Rectal smooth muscle tissue (tissue), 1 donor: ENCODE measurements around the gene MAP2K2.

ENCODE experiments used
- H3K27ac ChIP-seq: one replicate; pipeline ENCODE4 v1.7.0; 2013; ENCODE audit warnings: low read depth, low read length, inconsistent platforms
- H3K27me3 ChIP-seq: one replicate; pipeline ENCODE4 v1.7.0; 2013; ENCODE audit warnings: low read length; ENCODE audit not compliant: control insufficient read depth, insufficient read depth
- H3K36me3 ChIP-seq: one replicate; pipeline ENCODE4 v1.7.0; 2013; ENCODE audit warnings: low read length; ENCODE audit not compliant: control insufficient read depth, insufficient read depth
- H3K4me1 ChIP-seq: one replicate; pipeline ENCODE4 v1.7.0; 2013; ENCODE audit warnings: low read length; ENCODE audit not compliant: control insufficient read depth, insufficient read depth
- H3K4me3 ChIP-seq: one replicate; pipeline ENCODE4 v1.7.0; 2013; ENCODE audit warnings: low read length
- H3K9ac ChIP-seq: one replicate; pipeline ENCODE4 v1.7.0; 2013; ENCODE audit warnings: low read length

Gene MAP2K2

DNA sequence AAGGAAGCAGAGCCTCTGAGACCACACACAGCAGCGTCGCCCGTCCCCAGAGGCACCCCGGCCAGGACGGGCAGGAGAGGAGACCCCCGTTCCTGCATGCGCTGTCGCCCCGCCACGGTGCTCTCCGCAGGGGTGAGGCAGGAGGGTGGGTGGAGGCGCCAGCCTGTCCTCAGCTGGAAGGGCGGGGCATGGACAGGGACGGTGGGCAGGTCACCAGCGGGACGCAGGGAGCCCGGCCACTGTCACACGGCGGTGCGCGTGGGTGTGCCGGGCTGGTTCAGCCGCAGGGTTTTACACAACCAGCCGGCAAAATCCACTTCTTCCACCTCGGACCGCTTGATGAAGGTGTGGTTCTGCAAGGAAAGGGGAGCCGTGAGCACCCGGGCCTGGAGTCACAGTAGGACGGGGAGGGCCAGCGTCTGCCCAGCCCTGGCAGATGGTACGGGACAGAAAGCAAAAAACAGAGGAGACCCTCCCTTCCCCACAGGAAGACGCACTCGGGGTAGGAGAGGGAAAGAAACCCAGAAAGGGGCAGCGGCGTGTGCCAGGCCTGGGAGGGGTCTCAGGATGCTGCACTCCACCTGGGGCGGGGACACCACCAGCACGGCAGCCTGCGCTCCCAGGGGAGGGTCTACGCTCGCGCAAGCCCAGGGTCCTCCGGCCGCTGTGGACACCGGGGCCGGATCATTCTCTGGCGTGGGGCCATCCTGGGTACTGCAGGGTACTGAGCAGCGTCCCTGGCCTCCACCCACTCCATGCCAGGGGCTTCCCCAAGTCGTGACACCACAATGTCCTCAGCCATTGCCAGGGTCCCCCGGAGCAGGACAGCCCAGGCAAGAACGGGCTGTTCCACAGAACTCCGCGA is 33.3 kb downstream of the MAP2K2 start:
- Histone ChIP-seq H3K27ac (no peak overlapping the region), H3K9ac (no peak overlapping the region), H3K4me3 (no peak overlapping the region), H3K4me1 (no peaks in the 10 kb centered on the region), H3K27me3 (no peaks in the 10 kb centered on the region), H3K36me3 (peaks cover 15% of the 10 kb centered on the region)

GRCh38 chr19:4089946-4090345 is 34.0 kb downstream of the MAP2K2 start:
- Histone ChIP-seq H3K36me3 (peaks cover 14% of the 10 kb centered on the region), H3K9ac (no peak overlapping the region), H3K4me3 (no peak overlapping the region), H3K27ac (no peak overlapping the region), H3K27me3 (no peaks in the 10 kb centered on the region), H3K4me1 (no peaks in the 10 kb centered on the region)

- no peak overlapping the region for H3K4me3 ChIP-seq
- no peak overlapping the region for H3K27ac ChIP-seq
- no peaks in the 10 kb centered on the region for H3K27me3 ChIP-seq
- no peaks in the 10 kb centered on the region for H3K4me1 ChIP-seq
- no peak overlapping the region for H3K9ac ChIP-seq
- H3K36me3 ChIP-seq: peaks cover 11% of the 10 kb centered on the region
Observed at GRCh38 chr19:4089400-4089908, 34.5 kb downstream of the MAP2K2 start.

DNA sequence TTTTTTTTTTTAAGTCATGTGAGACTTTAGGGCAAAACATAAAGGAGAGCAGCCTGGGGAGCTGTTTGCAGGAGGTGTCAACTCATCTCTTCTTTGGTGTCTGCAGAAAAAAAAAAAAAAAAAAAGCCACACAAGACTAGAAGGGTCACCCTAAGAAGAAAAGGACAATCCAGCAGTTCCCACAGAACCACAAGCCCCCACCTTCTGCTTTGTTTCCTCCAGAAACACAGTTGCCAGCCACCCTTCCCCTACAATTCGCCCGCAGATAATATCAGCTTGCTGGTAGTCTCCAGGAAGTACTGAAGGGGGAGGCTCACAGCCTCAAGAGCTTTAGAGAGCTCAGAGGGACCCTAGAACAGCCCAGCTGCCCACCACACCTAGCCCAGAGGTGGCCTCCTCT is 34.9 kb downstream of the MAP2K2 start:
- Histone ChIP-seq H3K27ac (no peak overlapping the region), H3K27me3 (no peaks in the 10 kb centered on the region), H3K4me3 (no peak overlapping the region), H3K4me1 (no peaks in the 10 kb centered on the region), H3K9ac (no peak overlapping the region), H3K36me3 (peaks cover 11% of the 10 kb centered on the region)

DNA sequence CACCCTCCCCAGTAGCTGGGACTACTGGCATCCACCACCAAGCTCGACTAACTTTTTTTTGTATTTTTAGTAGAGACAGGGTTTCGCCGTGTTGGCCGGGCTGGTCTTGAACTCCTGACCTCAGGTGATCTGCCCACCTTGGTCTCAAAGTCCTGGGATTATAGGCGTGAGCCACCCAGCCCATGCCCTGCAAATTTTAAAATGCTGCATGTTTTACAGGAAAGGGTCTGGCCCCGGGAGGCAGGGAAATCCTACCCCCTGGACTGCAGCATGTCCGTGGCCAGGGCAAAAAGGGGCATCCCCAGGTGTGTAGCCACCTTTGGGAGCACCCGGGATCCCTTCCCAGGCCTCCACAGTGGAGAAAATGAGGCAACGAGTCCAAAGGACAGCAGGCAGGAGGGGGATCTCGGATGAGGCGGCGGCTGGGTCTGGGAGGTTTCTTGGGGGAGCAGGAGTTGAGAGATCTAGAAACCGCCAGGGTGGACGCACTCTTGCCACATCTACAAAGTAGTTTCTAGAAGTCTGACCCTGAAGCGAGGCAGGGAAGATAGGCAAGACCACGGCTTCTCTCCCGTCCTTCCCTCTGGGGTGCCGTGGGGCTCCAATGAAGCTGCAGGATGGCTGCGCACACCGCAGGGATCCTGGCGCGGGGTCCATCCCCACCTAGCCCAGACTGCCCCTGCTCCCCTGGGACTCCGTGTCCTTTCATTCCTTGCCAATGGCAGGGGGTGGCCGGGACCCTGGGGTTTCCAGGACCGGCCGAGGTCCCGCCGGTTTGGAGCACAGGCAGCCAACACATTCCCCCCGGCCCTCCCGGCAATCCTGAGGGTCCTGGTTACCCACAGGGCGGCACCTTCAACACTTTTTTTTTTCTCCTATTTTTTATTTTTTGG is 35.9 kb downstream of the MAP2K2 start:
- H3K4me3 ChIP-seq: no peak overlapping the region
- no peak overlapping the region for H3K9ac ChIP-seq
- no peak overlapping the region for H3K27ac ChIP-seq
- no peaks in the 10 kb centered on the region for H3K27me3 ChIP-seq
- peaks cover 11% of the 10 kb centered on the region for H3K36me3 ChIP-seq
- no peaks in the 10 kb centered on the region for H3K4me1 ChIP-seq

DNA sequence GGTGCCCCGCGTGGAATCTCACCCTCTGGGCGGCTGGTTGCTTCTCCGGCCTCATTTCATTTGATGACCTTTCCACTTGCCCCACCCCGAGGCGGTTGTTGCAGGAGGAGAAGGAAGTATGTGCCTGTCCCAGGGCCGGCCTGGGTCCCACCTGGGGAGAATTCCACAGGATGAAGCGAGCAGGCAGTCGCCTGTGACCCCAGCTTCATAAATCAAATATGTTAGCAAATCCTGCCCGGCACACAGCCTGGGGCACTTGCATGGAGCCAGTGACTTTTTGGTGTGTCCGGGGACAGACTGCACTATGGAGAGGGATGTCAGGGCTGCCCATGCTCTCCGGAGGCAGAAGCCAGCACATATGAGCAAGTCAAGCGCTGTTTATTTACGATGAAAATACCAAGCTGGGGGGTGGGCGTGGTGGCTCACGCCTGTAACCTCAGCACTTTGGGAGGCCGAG is 37.5 kb downstream of the MAP2K2 start:
- H3K27ac ChIP-seq: no peak overlapping the region
- no peaks in the 10 kb centered on the region for H3K4me1 ChIP-seq
- H3K9ac ChIP-seq: no peak overlapping the region
- peaks cover 8% of the 10 kb centered on the region for H3K36me3 ChIP-seq
- H3K27me3 ChIP-seq: no peaks in the 10 kb centered on the region
- no peak overlapping the region for H3K4me3 ChIP-seq

- H3K4me3 ChIP-seq: peak overlapping the region; percentile 41
- H3K4me1 ChIP-seq: no peaks in the 10 kb centered on the region
- H3K27me3 ChIP-seq: no peaks in the 10 kb centered on the region
- H3K9ac ChIP-seq: no peak overlapping the region
- H3K36me3 ChIP-seq: peaks cover 5% of the 10 kb centered on the region
- no peak overlapping the region for H3K27ac ChIP-seq
Observed at GRCh38 chr19:4084547-4084877, 39.4 kb downstream of the MAP2K2 start.

DNA sequence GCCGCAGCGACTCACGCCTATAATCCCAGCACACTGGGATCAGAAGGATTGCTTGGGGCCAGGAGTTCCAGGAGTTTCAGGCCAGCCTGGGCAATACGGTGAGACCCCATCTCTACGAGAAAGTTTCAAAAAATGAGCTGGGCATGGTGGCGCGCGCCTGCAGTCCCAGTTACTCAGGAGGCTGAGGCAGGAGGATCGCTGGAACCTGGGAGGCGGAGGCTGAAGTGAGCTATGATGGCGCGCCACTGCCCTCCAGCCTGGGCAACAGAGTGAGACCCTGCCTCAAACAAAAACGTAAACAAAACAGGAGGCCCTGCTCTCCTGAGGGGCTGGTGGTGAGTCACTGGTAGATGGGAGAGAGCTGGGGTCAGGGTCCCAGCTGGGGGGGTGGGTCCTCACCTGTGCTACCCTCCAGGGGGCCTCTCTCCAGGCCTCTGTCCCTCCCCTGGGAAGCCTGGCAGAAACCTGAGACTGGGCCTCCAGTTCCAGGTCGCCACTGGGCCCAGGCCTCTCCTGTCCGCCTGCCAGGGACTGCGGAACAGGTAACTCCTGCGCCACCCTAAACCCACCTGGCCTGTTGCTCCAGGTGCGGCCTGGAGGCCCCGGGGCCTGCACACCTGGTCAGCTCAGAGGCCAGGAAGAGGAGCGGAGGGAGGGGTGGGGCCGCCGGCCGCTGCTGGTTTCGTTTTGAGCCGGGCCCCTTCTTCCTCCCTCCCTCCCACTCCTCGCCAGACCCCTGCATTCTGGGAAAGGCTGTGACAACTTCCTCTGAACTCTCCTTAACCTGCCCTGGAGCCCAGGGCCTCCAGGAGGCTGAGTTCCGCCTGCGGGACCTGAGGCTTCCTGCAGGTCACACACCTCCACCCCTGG is 40.0 kb downstream of the MAP2K2 start:
- no peaks in the 10 kb centered on the region for H3K36me3 ChIP-seq
- peak overlapping the region; percentile 41 for H3K4me3 ChIP-seq
- H3K27ac ChIP-seq: no peak overlapping the region
- no peak overlapping the region for H3K9ac ChIP-seq
- H3K4me1 ChIP-seq: no peaks in the 10 kb centered on the region
- H3K27me3 ChIP-seq: no peaks in the 10 kb centered on the region

GRCh38 chr19:4082172-4082571 is 41.8 kb downstream of the MAP2K2 start:
- no peaks in the 10 kb centered on the region for H3K27me3 ChIP-seq
- H3K36me3 ChIP-seq: no peaks in the 10 kb centered on the region
- H3K4me3 ChIP-seq: no peak overlapping the region
- no peak overlapping the region for H3K27ac ChIP-seq
- H3K4me1 ChIP-seq: peaks cover 2% of the 10 kb centered on the region
- H3K9ac ChIP-seq: no peak overlapping the region

DNA sequence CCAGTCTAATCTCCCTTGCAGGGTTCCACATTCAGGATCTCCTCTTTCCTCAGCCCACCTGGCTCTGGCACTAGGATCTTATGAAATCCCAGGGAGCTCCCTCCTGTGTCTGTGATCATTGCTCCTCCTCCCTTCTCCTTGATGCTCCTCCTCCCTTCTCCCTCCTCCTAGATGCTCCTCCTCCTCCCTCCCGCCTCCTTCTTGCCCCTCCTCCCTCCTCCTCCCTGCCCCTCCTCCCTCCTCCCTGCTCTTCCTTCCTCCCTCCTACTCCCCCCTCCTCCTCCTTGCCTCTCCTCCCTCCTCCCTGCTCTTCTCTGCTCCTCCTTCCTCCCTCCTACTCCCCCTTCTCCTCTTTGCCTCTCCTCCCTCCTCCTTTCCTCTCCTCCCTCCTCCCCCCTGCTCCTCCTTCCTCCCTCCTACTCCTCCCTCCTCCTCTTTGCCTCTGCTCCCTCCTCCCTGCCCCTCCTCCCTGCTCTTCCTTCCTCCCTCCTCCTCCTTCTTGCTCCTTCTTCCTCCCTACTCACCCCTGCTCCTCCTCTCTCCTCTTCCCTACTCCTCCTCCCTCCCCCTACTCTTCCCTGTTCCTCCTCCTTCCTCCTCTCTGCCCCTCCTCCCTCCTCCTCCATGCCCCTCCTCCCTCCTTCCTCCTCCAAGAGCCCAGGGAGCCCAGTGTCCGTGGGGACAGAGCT is 42.3 kb downstream of the MAP2K2 start:
- Histone ChIP-seq H3K36me3 (no peaks in the 10 kb centered on the region), H3K9ac (no peak overlapping the region), H3K27me3 (no peaks in the 10 kb centered on the region), H3K4me3 (no peak overlapping the region), H3K27ac (no peak overlapping the region), H3K4me1 (peaks cover 2% of the 10 kb centered on the region)

GRCh38 chr19:4080473-4080872 is 43.4 kb downstream of the MAP2K2 start:
- Histone ChIP-seq H3K27me3 (no peaks in the 10 kb centered on the region), H3K4me1 (peaks cover 2% of the 10 kb centered on the region), H3K4me3 (no peak overlapping the region), H3K27ac (no peak overlapping the region), H3K36me3 (no peaks in the 10 kb centered on the region), H3K9ac (no peak overlapping the region)
